Keratinocyte (primary cell): ENCODE results near the gene SUPT6H.

Experiments
- EZH2 ChIP-seq: IDR thresholded peaks from one replicate; pipeline ENCODE4 v1.6.1; 2012; ENCODE audit warnings: inconsistent platforms, mild to moderate bottlenecking, low read length, moderate library complexity
- TF ChIP-seq, protein P1 (sequence below), 3 experiments: IDR thresholded peaks in 1 of 3; conservative IDR thresholded peaks in 1 of 3; optimal IDR thresholded peaks in 1 of 3; 2 replicates in 2 of 3; 3 replicates in 1 of 3; pipeline versions ENCODE3 to v1.5.1; 2011; ENCODE audit warnings: low read length in 3 of 3, mild to moderate bottlenecking in 3 of 3, moderate library complexity in 2 of 3, control low read depth in 1 of 3, inconsistent platforms in 1 of 3; ENCODE audit not compliant: insufficient read depth in 2 of 3; ENCODE audit errors: extremely low read depth in 1 of 3

DNA sequence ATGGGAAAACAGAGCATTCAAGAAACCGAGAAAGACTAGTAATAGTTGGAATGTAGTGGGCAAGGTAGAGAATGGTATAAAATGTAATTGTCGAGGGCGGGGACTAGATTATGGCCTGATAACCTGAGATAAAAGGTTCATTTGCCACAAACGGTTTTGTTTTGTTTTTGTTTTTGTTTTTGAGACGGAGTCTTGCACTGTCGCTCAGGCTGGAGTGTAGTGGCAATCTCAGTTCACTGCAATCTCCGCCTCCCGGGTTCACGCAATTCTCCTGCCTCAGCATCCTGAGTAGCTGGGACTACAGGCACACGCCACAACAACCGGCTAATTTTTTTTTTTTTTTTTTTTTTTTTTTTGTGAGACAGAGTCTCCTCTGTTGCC, 67.9 kb downstream of the SUPT6H start:
- TF ChIP-seq, protein P1, sequence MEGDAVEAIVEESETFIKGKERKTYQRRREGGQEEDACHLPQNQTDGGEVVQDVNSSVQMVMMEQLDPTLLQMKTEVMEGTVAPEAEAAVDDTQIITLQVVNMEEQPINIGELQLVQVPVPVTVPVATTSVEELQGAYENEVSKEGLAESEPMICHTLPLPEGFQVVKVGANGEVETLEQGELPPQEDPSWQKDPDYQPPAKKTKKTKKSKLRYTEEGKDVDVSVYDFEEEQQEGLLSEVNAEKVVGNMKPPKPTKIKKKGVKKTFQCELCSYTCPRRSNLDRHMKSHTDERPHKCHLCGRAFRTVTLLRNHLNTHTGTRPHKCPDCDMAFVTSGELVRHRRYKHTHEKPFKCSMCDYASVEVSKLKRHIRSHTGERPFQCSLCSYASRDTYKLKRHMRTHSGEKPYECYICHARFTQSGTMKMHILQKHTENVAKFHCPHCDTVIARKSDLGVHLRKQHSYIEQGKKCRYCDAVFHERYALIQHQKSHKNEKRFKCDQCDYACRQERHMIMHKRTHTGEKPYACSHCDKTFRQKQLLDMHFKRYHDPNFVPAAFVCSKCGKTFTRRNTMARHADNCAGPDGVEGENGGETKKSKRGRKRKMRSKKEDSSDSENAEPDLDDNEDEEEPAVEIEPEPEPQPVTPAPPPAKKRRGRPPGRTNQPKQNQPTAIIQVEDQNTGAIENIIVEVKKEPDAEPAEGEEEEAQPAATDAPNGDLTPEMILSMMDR (optimal IDR thresholded peaks at IDR 0.05 in 1 of 3, IDR thresholded peaks at IDR 0.05 in 1 of 3, conservative IDR thresholded peaks at IDR 0.05 in 1 of 3; ENCODE audit: extremely low read depth in 1 of 3, insufficient read depth in 2 of 3, low read length in 3 of 3) = no peak
- TF ChIP-seq EZH2 = no peak
